SW480 (cell line): ENCODE measurements around the gene TMBIM6.
"Not testable (repeated sequence)": the region's sequence is repeated elsewhere in the genome, so short reads cannot be mapped to it uniquely, and the experiment has no call there.

Source experiments
- DNase-seq: peaks from one replicate; pipeline ENCODE4 v3.0.0-alpha.2; 2016; ENCODE audit warnings: low spot score

The TMBIM6 gene, protein sequence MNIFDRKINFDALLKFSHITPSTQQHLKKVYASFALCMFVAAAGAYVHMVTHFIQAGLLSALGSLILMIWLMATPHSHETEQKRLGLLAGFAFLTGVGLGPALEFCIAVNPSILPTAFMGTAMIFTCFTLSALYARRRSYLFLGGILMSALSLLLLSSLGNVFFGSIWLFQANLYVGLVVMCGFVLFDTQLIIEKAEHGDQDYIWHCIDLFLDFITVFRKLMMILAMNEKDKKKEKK

DNA sequence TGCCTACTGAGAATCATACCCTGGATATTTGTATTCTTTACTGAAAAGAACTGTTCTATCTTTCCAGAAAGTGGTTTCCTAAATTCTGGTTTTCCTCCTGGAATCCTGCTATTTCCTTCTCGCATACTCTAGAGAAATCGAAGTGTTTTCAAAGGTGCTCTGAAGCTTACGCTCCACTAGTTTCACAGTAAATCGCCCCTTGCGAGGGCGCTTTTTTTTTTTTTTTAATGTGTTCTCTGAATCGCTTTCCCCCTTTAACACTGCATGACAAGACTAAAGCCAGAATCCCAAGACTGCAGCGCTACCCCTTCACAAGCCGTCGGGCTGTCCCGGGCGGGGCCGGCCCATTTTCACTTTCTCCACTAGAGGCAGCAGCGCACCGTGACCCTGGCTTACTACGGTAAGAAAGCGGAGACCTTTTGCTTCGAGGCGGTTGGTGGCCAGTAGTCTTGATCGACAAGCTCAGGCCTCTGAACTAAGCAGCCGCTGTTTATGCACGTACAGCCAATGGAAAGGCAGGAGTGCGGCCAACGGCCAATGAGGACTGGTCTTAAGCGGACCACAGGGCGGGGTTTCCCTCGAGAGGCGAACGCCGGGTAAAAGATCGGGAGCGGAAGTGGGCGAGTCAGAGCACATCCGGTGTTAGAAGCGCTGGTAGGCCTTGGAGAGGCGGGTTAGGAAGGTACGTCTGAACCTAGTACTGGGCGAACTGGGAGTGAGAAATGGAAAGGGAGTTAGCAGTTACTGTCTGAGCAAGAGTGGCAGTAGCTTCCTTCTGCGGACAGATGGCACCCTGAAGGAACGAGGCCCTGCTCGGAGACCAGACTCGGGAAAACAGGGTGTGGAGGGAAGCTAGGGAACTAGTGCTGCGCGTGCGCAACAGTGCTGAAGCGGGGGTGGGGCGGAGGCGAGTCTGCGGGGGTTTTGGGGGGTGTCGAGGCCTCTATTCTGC lies at the start of gene TMBIM6:
TSS of gene TMBIM6 (plus strand) at position 628 of the 952 bp plus-strand sequence. CDS start 10,937 bp downstream, outside the sequence.
- peak; percentile 100 for DNase-seq

DNA sequence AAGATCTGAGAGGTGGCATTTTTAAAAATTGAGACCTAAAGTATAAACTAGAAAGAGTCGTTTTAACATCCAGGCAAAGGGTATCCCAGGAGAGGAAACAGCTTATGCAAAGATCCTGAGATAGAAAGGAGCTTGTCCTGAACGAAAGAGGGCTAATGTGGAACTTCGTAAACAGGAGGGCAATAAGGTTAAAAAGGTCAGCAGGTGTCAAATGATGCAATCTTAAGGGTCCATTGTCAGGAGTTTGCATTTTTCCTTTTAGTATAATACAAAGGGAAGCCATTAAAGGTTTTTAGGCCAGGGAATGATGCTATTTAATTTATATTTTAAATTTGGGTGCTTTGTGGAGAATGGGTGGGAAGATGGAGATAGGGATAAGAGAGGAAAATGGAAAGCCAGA lies 48.5 kb upstream of the TMBIM6 start:
- DNase-seq = no peak

DNA sequence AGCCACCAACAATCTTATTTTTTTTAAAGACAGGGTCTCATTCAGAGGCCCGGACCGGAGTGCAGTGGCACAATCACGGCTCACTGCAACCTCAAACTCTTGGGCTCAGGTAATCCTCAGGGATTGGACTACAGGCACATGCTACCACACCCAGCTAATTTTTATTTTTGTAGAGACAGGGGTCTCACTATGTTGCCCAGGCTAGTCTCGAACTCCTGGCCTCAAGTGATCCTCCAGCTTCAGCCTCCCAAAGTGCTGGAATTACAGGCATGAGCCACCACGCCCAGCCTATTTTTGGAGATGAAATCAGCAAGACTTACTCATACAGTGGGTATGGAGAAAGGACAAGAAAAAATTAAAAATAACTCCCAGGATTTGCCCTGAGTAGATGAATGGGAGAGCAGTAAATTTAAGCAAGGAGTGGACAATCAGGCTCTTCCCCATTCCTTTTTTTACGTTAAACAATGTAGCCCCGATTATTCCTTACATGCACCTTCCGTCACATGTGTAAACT lies 47.4 kb upstream of the TMBIM6 start:
- no peak for DNase-seq

GRCh38 chr12:49696723-49697122 lies 44.6 kb upstream of the TMBIM6 start:
- no peak for DNase-seq

DNA sequence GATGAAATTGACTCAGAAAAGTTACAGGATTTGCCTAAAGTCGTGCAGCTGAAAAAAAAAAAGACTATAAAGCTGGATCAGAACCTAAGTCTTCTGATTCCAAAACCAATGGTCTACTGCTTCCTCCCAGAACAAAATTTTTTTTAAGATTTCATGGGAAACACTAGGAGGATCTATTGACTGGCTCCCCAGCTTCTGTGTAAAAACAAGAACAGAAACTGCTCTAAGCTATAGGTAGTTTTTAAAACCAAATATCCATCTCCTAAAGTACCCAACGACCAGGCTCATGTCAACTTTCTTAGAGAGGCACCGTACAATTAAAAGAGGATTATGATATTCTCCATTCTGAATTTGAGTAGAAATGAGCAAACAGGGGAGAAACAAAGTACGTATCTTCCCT lies 43.5 kb upstream of the TMBIM6 start:
- no peak for DNase-seq

- peak; percentile 40 for DNase-seq
Measured at GRCh38 chr12:49698619-49699545, 42.5 kb upstream of the TMBIM6 start.

DNA sequence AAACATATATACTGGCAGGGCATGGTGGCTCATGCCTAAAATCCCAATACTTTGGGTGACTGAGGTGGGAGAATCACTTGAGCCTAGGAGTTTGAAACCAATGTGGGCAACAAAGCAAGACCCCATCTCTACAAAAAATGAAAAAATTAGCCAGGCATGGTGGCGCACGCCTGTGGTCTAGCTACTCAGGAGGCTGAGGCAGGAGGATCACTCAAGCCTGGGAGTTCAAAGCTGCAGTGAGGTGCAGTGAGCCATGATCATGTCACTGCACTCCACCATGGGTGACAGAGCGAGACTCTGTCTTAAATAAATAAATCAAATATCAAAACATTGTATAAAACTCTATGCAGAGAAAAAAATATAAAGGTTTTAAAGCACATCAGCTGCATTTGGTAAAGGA lies 39.3 kb upstream of the TMBIM6 start:
- DNase-seq = no peak

GRCh38 chr12:49702676-49703215 lies 38.6 kb upstream of the TMBIM6 start:
- no peak for DNase-seq

GRCh38 chr12:49703647-49704137 lies 37.7 kb upstream of the TMBIM6 start:
- no peak for DNase-seq

GRCh38 chr12:49705479-49706134 lies 35.8 kb upstream of the TMBIM6 start:
- DNase-seq = peak; percentile 75

DNA sequence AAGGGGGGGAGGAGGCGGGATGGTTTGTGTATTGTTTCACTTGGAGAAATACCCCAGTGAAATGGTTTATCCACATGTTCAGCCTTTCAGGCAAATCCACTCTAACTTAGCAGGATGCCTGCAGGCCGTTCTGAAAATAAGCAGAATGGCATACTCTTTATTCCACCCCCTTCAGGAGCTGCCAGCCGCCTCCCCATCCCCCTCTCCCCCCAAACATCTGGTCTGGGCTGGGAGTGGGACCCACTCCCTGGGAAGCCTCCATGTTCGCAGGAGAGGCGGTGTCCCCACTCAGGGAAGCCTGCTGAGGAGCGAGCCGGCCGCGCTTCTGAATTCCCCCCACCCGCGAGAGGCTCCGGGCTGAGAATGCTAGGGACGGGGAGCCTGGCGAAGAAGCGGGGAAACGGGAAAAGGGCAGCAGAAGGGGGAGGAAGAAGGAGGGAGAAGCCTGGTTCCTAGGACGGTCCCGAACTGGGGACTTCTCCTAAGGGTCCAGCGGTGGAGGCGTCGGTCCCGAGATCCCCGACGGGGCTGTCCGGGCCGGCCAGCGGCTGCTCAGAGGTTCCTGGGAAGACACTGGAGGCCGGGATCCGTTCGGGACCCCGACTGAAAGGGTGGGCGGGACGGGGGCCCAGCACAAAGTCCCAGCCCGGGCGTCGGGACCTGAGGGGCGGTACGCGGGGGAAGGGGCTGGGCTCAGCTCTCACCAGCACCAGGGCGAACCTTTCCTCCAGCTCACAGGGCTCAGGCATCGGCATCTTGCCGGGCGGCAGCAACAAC lies 34.8 kb upstream of the TMBIM6 start:
- DNase-seq = no peak

- peak; percentile 91 for DNase-seq
Measured at GRCh38 chr12:49707128-49707811, 34.1 kb upstream of the TMBIM6 start, which contains the start of gene FMNL3. Gene FMNL3, minus strand, starts transcription at chr12:49707405. Its CDS starts 225 bp downstream, at chr12:49707180.

GRCh38 chr12:49707812-49708147 lies 33.6 kb upstream of the TMBIM6 start:
- no peak for DNase-seq

GRCh38 chr12:49708851-49709250 lies 32.5 kb upstream of the TMBIM6 start:
- DNase-seq = no peak

DNA sequence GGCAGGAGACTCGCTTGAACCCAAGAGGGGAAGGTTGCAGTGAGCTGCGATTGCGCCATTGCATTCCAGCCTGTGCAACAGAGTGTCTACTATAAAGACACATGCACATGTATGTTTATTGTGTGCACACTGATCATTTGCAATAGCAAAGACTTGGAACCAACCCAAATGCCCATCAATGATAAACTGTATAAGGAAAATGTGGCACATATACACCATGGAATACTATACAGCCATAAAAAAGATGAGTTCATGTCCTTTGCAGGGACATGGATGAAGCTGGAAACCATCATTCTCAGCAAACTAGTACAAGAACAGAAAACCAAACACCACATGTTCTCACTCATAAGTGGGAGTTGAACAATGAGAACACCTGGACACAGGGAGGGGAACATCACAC lies 27.4 kb upstream of the TMBIM6 start:
- not testable (repeated sequence) for DNase-seq

- DNase-seq = no peak
Measured at GRCh38 chr12:49716553-49716952, 24.8 kb upstream of the TMBIM6 start.

DNA sequence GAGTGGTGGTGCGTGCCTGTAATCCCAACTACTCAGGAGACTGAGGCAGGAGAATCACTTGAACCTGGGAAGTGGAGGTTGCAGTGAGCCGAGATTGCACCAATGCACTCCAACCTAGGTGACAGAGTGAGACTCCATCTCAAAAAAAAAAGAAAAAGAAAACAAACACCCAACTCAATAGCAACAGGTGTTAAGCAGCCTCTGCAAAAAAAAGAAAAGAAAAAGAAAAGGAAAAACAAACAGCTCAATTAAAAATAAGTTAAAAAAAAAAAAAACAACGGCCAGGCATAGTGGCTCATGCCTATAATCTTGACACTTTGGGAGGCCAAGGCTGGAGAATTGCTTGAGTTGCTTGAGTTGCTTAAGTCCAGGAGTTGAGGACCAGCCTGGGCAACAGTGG lies 23.6 kb upstream of the TMBIM6 start:
- DNase-seq = not testable (repeated sequence)

DNA sequence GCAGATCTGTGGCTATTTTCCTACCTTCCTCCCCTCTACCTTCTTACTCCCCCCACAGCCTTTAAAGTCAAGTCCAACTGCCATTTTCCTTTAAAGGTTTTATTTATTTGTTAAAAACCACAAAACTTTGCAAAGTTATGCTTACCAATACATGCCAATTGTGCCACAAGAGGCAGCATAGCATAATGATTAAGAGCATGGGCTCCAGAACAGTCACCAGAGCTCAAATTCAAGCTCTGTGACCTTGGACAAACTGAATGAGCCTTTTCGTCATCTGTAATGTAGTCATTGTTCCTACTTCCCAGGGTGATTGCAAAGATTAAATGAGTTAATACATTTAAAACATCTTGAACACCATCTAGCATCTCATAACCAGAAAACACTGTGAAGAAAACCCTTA lies 21.1 kb upstream of the TMBIM6 start:
- no peak for DNase-seq

GRCh38 chr12:49721355-49721754 lies 20.0 kb upstream of the TMBIM6 start:
- not testable (repeated sequence) for DNase-seq
